Hepatic stellate cell (primary cell): ENCODE measurements around the gene GLRX2.

Experiments
- DNase-seq: peaks from one replicate; pipeline ENCODE4 v3.0.0; 2011; ENCODE audit warnings: low spot score

Gene GLRX2

DNA sequence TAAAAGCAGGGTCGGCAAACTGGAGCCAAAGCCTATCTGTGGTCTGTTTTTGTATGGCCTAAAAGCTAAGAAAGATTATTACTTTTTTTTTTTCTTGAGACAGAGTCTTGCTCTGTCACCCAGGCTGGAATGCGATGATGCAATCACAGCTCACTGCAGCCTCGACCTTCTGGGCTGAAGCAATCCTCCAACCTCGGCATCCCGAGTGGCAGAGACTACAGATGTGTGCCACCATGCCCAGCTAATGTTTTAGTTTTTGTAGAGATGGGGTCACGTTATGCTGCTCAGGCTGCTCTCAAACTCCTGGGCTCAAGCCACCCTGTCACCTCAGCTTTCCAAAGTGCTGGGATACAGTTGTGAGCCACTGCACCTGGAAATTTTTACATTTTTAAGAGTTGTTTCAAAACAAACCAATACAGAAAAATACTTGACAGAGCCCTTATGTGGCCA lies 6.5 kb upstream of the GLRX2 start:
- DNase-seq = no peak

DNA sequence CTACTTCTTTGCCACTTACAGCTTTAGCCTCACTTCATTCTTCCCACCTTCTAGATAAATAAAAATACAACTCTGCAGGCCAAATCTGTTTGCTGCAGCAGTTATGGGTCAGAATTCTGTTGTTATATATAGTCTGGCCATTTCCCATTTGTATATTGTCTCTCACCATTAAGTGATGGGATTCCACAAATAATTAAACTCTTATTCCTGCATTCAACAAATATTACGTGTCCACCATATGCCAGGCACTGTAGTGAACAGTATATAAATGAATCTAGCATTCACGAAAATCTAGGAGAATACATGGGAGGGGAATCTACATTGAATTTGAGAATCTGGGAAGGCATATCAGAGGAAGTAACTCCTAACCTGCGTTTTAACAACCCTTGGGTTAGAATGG lies 5.7 kb upstream of the GLRX2 start:
- DNase-seq = no peak

DNA sequence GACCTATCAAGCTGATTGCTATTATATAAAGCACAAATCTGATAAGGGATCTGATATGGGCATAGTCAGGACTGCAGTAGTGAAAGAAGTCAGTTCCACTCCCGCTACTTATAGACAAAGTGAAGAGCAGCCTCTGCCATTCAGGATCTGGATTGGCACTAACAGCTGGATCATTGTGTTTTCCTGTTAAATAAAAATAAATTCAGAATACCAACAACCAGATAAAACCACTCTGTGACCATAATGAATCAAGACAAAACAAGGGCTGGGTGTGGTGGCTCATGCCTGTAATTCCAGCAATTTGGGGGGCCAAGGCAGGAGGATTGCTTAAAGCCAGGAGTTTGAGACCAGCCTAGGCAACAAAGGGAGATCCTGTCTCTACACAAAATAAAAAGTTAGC lies 5.0 kb upstream of the GLRX2 start:
- DNase-seq = no peak

DNA sequence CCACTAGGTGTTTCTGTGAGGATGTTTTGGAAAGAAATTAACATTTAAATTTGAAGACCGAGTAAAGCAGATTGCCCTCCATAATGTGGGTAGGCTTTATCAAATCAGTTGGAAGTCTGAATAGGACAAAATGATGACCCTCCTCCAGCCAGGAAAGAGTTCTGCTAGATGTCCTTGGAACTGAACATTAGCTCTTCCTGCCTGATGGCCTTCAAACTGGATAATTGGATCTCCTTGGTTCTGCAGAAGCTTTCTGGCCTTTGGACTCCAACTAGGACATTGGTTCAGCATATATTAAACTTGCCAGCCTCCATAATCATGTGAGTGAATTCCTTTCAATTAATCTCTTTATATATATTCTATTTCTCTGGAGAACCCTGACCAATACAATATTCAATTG lies 4.4 kb upstream of the GLRX2 start:
- no peak for DNase-seq

DNA sequence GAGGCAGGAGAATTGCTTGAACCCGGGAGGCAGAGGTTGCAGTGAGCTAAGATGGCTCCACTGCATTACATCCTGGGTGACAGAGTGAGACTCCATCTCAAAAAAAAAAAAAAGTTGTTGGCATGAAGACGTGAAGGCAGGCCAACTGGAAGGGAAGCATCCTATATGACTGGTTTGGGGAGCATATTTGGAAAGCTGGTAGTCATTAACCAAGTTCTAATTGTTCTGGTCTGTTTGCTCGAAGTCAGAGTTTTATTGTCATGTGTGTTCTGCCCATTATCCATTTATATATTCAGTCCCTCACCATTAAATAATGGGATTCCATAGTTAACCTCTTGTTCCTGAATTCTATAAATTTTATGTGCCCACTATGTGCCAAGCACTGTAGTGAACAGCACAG lies 3.3 kb upstream of the GLRX2 start:
- no peak for DNase-seq

DNA sequence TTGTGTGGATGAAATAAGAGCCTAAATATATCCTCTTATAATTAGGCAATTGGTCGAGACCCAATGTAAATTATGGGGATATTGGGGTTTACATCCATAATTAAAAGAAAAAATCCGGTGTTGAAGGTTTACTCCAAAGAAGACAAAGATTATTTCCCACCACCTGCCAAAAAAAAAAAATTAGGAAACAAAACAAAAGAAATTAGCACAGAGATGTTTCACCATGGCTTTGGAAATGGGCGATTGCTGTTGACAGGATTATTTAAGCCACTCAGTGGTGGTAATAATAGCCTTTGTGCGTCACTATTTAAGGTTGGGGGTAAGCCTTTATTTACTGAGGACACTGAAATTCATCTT lies 585 bp upstream of the GLRX2 start:
- DNase-seq = no peak

DNA sequence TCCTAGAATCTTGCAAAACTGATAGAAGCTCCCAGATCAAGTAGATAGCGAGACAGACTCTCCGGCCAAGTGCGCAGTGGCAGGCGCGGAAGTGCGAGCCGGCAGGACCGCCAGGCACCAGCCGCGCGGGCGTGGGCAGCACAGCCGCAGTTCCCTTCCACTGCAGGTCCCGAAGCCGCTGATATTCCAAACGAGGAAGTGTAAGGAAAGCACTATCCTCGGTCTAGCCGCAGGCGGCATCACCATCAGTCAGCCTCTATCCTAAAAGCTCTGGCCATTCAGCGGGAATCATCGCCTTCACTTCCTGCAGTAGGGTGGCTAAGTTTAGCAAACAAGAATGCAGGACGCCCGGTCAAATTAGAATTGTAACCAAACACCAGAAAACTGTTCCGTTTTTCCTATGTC lies 710 bp downstream of the GLRX2 start:
- peak; percentile 41 for DNase-seq

DNA sequence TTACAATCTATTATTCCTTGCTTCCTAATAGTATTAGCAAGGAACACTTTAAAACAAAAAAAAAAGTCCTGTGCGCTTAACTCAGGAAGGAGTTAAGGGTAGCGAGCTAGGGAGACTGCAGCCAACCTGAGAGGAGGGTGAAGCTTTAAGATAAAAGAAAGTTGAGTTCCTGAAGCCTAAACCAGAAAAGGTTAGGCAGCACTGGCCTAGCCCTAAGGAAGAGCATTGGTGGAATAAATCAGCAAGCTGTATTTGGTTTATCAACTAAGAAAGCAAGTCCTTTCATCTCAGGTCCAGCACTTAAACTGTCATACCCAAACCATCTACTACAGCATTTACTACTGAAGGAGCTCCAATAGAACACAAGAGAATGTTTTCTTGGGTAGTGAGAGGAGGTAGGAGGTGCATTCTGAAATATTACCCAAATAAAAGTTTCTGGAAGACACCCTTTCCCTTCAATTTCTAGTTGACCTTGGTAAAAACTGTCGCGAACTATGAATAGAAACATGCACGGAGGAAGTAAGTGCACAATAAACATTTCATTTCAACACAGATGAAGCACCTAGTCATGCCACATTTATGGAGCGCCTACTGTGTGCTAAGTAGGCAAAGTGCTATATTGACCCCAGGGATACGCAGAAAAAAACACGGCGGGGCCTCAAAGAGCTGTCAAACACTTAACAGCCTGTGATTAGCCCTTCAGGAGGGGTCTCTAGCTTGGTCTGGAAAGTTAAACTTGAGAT lies 1.3 kb downstream of the GLRX2 start:
- DNase-seq = no peak

DNA sequence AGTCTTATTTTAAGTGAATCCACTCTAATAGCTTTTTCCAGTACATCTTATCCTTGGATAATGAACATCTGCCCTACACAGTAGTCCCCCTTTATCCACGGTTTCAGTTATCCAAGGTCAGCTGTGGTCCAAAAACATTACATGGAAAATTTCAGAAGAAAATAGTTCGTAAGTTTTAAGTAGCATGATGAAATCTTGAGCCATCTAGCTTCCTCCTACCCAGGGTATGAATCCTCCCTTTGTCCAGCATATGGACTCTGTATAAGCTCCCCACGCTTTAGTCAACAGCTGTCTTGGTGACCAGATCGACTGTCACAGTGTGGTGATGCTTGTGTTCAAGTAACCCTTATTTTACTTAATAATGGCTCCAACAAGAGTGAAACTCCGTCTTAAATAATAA lies 2.6 kb downstream of the GLRX2 start:
- no peak for DNase-seq

DNA sequence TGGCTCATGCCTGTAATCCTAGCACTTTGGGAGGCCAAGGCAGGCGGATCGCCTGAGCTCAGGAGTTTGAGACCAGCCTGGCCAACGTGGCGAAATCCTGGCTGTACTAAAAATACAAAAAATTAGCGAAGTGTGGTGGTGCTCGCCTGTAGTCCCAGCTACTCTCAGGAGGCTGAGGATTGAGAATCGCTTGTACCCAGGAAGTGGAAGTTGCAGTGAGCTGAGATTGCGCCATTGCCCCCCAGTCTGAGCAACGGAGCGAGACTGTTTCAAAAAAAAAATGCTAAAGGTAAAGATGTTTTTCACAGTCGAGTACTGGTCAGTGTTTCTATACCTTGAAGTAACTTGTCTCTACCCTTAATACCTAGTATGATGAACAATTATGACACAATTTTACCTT lies 11.1 kb downstream of the GLRX2 start:
- no peak for DNase-seq

DNA sequence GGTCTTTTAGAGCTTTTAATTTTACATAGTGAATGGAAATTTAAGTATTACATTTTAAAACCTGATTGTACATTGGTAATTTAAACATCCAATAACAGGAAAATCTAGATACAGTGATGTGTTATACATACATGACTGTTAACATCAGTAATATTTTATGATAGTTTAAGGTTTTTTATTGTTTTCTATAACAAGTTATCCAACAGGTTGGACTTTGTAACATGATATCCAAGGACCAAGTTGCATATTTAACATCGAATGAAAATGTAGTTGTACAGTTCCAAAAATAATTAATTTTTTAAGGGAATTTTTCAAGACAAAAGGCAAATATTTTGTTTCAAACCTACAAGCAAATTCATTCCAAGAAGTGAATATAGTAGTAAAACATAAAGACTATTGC lies 14.3 kb downstream of the GLRX2 start:
- DNase-seq = no peak

DNA sequence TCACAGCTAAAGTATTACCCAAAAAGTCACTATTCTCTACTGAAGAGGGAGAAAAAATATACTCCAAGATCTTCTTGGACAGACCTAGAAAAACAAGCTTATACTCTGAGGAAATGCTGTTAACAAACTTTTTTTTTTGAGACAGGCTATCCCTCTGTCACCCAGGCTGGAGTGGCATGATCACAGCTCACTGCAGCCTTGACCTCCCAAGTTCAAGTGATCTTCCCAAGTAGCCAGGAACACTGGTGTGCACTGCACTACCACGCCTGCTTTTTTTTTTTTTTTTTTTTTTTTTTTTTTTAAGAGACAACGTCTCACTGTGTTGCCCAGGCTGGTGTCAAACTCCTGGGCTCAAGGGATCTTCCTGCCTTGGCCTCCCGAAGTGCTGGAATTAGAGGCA lies 17.3 kb downstream of the GLRX2 start:
- DNase-seq = no peak

DNA sequence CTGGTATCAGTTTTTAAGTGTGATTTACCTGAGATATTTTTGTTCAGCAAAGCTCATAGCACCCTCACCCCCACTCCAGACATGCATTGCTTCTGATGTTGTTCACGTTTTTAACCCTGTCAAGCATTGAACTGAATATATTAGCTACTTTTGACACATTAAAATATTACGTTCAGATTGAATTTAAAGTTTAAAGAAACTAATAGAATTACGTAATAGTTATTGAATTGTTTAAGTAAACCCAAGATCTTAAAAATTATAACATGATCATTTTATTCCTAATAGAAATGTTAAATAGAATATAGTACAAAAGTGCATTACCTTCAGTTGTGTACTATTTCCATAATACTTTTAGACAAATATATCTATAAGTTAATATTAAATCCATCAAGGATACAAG lies 18.9 kb downstream of the GLRX2 start:
- no peak for DNase-seq

DNA sequence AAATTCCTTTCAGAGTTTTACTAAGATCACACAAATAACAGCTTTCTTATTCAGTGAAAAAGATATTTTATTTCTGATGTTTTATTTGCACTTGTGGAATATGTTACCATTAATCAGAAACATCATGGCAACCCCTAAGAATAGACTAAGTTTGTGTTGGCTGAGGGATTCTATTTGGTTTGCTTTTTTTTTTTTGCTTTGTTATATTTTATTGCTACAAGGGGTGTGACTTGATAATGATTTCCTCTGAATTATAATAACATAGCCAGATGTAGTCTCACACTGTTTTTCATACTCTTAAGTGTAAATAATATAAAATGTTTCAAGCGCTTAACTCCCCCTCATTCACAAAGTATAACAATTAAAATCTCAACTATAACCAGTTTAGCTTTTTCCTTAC lies 20.0 kb downstream of the GLRX2 start:
- no peak for DNase-seq

DNA sequence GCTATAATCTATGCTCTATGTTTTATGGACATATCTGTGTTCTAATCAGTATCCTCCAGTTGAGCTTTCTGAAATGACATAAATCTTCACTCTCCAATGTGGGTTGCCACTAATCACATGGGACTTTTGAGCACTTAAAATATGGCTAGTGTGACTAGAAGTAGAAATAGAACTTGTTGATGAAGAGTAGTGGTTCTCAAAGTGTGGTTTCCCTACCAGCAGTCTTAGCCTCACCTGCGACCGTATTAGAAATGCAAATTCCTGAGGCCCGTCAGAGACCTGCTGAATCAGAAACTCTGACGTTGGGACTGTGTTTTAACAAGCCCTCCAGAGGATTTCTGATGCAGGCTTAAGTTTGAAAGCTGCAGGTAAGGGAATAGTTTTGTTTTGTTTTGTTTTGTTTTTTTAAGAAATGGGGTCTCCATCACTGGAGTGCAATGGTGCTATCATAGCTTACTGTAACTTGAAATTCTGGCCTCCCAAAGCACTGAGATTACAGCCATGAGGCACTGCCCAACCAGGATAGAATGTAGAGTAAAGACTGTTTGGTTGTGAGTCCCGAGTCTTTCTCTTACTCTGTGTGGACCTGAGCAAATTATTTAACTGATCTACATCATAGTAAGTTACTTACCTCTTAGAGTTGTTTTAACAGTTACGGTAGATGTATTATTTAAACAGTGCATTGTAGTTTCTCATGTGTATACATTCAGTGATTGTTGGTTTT lies 21.7 kb downstream of the GLRX2 start:
- no peak for DNase-seq

DNA sequence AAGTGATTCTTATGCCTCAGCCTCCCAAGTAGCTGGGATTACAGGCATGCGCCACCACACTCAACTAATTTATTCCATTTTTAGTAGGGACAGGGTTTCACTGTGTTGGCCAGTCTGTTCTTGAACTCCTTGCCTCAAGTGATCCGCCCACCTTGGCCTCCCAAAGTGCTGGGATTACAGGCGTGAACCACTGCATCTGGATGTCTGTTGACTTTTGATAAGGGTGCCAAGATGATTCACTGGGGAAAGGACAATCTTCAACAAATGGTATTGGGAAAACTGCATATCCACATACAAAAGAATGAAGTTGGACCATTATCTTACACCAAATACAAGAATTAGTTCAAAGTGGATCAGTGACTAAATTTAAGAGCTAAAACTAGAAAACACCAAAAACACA lies 26.0 kb downstream of the GLRX2 start:
- DNase-seq = no peak

DNA sequence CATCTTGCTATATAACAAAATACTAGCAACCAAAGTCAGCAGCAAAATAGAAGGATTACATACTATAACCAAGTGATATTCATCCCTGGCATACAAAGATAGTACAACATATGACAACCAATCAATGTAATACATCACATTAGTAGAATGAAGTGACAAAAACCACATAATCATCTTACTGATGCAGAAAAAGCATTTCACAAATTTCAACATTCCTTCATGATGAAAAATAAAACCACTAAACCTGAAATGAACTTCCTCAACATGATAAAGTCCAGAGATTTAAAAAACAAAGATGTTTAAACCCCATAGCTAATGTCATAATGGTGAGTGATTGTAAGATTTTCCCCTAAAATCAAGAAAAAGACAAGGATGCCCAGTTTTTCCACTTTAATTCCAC lies 27.2 kb downstream of the GLRX2 start:
- DNase-seq = no peak

DNA sequence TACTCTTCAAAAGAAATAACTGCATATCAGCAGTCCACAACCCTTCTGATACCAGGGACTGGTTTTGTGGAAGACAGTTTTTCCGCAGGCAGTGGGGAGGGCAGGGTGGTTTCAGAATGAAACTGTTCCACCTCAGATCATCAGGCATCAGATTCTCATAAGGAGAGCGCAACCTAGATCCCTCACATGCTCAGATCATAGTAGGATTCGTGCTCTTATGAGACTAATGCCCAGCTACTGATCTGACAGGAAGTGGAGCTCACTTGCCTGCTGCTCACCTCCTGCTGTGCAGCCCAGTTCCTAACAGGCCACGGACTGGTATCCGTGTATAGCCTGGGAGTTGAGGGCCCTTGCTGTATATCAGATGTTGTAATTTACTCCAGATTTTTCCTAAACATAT lies 34.3 kb downstream of the GLRX2 start:
- DNase-seq = no peak

DNA sequence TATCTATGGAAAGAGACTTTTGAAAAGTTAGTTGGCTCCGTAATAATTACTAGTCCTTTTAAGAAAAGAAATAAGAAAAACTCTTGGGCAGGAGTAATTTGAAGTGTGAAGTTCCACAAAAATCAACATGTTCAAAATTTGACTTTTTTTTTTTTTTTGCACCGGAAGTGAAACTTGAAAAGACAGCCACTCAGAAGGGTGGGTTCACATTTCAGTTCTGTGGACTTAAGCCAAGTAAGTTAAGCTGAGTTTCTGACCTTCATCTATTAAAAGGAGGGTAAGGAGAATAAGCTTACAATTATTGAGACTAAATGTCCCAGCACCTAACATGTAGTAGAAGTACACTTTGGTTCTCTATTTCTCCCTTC lies 34.8 kb downstream of the GLRX2 start:
- no peak for DNase-seq

DNA sequence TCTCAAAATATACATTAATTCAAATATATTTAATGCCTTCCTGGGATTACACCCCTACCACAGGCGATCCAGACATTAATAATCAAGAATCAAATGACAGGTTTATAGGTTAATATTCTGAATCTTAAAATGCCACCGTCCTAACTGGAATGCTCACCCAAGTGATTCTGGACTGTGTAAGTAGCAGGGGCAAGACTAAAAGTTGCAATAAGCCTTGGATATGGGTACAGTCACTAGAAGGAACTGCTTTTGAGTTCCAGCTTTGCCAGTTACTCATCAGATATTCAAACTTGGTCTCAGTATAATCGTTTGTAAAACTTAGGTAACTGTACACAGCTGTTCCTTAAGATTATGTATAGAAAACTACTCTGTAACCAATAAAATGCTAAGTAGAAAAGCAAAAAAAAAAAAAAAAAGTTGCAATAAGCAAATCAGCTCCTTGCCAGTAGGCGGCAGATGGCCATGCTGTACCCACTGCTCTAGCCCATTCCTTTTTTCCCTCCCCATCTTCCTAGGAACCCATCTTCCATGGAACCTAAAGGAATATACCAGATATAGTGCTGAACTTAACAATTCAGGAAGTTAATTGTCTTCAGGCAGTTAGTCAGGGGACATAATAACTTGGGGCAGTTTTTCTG lies 35.3 kb downstream of the GLRX2 start:
- peak; percentile 4 for DNase-seq

DNA sequence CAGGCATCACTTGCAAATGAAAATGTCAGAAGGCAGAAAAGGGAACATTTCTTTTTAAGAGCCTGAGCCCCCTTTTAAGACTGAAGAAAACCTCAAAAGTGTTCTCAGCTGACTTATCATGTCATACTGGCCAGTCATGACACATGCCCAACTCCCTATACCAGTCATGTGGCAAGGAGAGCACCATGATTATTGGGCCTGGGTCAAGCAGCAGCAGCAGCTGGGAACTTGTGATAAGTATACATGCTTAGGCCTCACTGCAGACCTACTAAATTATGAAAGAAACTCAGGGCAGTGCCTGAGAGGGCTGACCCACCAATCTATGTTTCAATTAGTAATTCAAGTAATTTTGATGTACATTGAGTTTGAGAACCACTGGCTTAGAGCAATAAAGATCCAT lies 37.2 kb downstream of the GLRX2 start:
- no peak for DNase-seq

DNA sequence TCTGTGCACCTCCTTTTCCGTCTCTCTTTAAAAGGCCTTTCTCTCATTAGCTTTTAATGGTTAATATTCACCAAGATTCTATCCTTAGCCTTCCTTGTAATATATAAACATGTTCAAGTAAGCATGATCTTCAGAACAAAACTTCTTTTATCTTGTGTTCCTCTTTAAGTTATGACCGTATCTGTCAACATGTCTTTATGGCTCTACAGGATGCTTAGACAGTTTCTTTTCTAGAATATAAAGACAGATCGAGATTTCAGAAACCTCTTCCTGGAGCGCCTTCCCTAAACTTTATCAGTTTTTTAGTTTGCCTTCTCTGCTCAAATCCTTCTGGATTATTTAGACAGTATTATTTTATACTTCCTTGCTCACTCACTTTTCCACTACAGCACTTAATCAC lies 38.6 kb downstream of the GLRX2 start:
- DNase-seq = no peak

DNA sequence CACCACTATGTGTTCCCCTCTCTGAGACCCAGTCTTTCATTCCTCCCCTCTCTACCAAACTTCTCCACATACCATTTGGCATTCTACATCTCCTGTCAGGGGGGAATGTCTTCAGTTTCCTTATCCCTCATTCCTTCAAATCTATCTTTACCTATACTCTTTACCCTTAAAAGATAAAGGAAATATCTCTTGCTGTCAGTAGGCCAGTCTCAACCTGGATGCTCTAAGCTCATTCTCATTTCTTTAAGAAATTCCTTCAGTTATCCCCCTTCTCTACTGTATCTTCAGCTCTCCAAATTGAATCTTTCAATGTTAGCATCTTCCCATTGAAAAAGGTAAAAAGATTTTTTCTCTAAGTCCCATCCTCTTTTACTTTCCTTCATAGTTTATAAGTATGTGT lies 39.3 kb downstream of the GLRX2 start:
- DNase-seq = no peak
